NCI-H460 (cell line): Measurements from ENCODE around the gene SLC36A1. TPM values are rescaled to one million over a fixed set of nuclear protein-coding genes. Genes with fewer than 3 reads are reported as not detected.
A peak's percentile ranks its signal among the peaks of the same experiment; 100 is the strongest.

Source experiments
- DNase-seq: peaks from one replicate; pipeline ENCODE4 v3.0.0-alpha.2; 2016; ENCODE audit warnings: low read depth; ENCODE audit errors: extremely low read depth
- total RNA-seq: library from RNA; depleted of rRNA; stranded (reverse); fragments of >200 nt; shearing (Covaris generic); gene quantifications from 2 replicates; pipeline ENCODE4 v1.2.3, GENCODE V29; 2014

Gene SLC36A1
- total RNA-seq, 1 experiment from 2014 or later: 9.3 TPM

- no peak for DNase-seq
Observed at GRCh38 chr5:151450605-151451004, 3.2 kb downstream of the SLC36A1 start.

DNA sequence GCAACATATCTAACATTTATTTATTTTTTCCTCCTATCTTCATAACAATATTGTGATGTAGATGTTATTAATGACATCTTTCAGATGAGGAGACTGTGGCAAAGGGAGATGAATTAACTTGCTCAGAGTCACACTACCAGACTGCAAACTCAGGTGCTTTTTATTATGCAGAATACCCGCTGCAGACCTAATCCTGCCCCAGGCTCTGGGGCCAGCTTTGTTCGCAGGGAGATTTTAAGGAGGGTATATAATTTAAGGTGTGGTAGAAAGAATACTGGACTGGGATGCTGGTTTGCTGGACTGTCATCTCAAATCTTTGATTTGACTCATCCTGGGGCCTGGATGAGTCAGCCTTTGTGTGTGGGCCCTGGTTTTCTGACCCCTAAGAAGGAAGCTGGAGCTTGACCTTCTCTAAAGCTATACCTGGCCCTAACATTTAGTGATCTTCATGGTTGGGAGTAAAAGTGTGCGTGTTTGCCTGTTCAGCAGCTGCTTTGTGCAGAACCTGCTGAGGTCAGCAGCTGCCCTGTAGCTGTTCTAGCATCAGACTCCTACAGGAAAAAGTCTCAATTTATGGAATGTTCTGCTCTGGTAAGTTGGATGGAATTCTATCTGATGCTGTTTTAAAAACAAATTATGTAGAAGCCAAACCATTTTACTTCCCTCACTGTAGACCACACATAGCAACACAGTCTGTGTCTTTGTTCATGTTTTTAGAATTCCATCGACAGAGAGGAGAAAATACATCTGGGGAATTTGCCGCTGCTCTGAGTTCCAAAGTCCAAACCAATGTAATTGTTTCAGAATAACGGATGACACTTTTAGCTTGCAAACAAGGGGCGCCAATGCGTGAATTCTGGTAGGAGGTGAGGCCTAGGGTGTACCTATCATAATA is 4.5 kb downstream of the SLC36A1 start:
- no peak for DNase-seq

GRCh38 chr5:151454166-151454565 is 6.8 kb downstream of the SLC36A1 start:
- no peak for DNase-seq

DNA sequence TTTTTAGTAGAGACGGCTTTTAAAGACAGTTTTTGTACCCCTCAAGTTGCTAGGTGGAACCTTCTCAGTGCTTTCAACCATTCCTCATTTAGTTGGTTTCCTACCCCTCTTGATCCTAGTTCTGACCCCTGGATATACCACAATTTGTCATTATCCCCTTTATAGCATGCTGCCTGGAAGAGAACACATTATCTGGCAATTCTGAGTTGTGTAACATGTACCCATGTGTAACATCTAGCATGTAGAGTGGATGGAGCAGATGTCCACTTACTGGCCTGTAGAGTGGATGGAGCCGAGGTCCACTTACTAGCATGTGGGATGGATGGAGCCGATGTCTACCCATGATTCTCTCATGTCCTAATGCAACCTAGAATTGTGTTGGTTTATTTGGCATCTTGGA is 7.5 kb downstream of the SLC36A1 start:
- no peak for DNase-seq

DNA sequence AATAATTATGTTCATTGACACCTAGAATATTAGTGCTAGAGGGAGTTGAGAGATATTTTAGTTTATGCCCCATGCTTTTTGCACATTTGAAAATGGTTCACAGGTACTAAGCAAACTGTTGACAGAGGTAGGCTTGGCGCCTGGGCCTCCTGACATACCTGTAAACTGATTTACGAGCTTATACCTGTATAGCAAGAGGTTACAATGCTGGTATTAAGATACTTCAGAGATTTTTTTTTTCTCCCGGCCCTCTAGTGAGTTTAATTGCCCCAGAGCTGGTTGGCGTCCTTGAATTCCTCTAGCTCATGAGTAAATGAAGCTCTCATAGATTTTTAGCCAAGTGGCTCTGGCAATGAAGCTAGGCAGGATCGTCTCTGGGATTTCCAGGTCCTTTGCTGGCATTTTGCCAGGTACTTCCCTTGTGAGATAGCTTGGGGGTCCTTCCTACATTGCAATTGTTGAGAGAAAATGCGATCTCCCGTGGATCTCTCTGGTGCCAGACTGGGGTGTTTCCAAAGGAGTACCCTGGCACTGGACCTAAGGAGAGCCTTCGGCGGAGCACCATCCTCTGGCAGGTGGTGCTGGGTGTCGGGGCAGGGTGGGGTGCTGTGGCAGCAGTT is 9.0 kb downstream of the SLC36A1 start:
- no peak for DNase-seq

GRCh38 chr5:151458314-151458713 is 10.9 kb downstream of the SLC36A1 start:
- DNase-seq: no peak

DNA sequence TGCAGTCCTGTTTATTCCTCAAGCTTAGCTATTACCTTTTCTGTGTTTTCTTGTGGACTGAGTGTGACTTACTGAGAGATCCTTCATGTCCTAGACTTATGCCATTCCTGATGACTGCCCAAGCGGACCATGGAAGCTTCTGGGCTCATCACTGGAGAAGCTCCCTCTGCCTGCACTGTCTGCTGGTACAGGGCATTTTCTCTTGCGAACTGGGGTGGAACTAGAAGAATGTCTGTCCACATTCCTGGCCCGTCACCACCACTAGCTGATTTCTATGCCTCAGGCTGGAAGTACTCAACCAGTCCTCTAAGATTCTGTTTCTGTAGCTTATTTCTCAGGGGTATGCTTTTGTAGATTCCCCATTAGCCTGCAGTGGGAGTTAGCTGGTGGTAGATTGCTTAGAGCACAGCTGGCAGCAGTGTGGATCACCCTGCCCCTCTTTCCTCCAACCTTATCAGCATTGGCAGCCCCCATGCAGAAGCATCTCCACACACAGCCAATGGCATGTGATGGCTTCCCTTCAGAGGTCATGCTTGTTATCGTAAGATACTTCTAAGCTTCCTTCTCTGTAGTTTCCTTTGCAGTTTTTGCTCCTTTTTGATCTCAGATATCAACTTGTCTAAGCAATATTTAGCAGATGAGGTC is 12.4 kb downstream of the SLC36A1 start:
- no peak for DNase-seq

- DNase-seq: no peak
Observed at GRCh38 chr5:151461312-151461711, 13.9 kb downstream of the SLC36A1 start.

DNA sequence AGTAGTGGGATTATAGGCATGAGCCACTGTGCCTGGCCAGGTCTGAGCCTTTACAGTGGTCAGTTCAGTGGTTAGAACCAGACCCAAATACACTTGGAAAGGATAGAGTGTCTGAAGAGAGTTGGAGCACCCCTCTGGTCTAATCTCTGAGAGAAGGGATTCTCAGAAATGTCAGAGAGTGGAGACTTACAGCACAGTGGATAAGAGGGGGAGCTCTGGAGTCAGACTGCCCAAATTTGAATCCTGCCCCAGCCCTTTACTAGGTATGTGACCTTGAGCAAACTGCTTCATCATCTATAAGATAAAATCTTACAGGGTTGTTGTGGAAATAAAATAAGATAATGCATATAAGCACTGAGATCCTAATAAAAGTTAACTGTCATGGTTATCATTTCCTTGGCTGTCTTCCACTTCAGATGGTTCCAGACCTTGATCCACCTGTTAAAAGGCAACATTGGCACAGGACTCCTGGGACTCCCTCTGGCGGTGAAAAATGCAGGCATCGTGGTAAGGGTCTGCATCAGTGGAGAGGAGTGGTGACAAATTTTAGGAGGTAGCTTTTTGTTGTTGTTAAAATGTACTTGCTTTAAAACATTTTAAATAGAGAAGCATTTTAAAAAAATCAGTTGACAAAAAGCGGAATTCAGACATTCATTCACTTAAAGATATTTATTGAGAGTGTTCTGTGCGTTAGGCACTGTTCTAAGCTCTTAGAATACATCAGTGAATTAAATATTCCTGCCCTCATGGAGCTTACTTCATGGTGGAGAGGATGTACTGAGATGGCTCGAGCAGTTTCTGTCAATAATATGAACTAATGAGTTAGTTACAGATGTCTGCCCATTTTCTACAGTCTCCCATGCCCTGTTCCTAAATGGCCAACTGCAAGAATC is 16.0 kb downstream of the SLC36A1 start:
- peak; percentile 6 for DNase-seq

DNA sequence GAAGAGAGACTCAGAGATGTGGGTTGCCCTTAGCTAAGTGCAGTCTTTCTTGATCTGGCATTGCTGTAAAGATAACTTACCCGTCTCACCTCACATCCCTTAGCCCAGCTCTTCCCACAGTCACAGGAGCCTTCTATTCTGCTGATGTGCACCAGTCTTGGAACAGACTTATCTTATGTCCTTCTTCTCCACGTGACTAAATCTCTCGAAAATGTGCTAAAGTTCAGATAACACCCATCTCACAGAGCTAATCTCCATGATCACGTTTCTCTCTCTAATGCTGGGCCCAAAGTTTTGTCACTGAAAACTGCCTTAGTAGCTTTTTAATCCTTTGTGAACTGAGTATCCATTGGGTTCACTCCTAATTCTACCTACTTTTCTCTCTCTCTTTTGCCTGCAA is 16.7 kb downstream of the SLC36A1 start:
- DNase-seq: no peak

GRCh38 chr5:151465476-151465875 is 18.1 kb downstream of the SLC36A1 start:
- no peak for DNase-seq

- DNase-seq: no peak
Observed at GRCh38 chr5:151467576-151467975, 20.2 kb downstream of the SLC36A1 start.

DNA sequence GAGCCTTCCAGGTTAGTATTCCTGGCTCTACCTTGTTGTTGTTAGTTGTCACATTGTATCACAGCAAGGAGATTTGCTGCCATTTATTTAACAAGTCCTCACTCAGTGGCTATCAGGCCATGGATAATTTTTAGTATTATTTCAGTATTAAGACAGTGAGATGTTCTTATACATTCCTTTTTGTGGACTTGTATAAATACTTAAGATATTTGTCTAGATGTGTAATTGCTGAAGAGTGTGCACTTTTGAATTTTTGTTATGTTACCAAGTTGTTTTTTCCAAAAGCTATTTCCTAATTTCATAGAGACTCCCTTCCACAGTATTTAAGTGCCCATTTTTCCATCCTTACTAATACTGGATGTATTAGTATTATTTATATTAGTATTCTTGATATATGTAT is 22.0 kb downstream of the SLC36A1 start:
- DNase-seq: no peak

- DNase-seq: no peak
Observed at GRCh38 chr5:151469992-151470391, 22.6 kb downstream of the SLC36A1 start.

GRCh38 chr5:151470439-151470838 is 23.0 kb downstream of the SLC36A1 start:
- no peak for DNase-seq

- DNase-seq: no peak
Observed at GRCh38 chr5:151471276-151471675, 23.9 kb downstream of the SLC36A1 start.

DNA sequence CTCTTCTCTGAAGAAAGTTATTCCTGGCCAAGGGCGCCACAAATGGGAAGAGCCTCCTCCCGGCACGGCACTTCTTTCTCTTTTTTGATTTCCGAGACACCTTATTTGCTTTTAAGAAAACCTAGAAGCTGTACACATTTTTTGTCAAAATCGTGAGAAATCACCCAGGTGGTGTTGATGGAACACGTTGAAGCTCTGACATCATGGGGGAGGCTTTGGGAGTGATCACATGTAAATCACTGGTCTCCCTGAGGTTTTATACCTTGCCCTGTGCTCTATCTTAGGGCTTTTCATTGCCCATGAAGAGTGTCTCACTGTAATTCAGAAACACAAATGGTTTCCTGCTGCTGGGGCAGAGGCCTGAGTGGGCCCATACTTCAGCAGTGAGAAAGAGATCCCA is 27.4 kb downstream of the SLC36A1 start:
- DNase-seq: no peak

- DNase-seq: no peak
Observed at GRCh38 chr5:151475388-151475787, 28.0 kb downstream of the SLC36A1 start.

GRCh38 chr5:151476016-151476415 is 28.6 kb downstream of the SLC36A1 start:
- no peak for DNase-seq

DNA sequence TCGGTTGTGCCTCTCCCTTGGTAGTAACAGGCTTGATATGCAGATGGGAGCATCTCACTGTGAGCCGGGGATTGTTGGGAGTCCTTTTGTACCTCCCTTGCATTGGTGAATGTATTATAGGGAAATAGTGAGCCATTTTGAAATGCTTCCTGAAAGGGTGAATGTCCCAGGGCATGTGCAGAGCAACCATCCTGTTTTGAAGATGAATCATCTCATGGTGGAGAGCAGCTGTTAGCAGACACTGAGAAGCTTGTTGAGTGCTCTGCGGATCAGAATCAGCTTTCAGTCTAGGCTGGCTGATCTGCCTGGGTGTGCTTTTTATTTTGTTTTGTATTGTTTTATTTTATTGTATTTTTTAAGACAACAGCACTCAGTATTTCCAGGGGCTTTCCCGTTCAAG is 29.7 kb downstream of the SLC36A1 start:
- no peak for DNase-seq
